ENCODE measurements around the gene MMP8. TPM values are rescaled to one million over a fixed set of nuclear protein-coding genes. Genes with fewer than 3 reads are reported as not detected.
A peak's percentile ranks its signal among the peaks of the same experiment; 100 is the strongest.
"Not testable (repeated sequence)": the region's sequence is repeated elsewhere in the genome, so short reads cannot be mapped to it uniquely, and the experiment has no call there.

The MMP8 gene
- under 1 TPM in 1 of 2 experiments, not detected in 1; 0.14 TPM for total RNA-seq

- Mint-ChIP-seq H3K36me3 (no peaks in the 10 kb centered on the region), H3K27me3 (no peaks in the 10 kb centered on the region), H3K4me1 (no peaks in the 10 kb centered on the region), H3K27ac (no peak within 1 kb of the TSS), H3K4me3 (no peak within 1 kb of the TSS), H3K9me3 (no peaks in the 10 kb centered on the region)
- no peak for DNase-seq
Observed at GRCh38 chr11:102724904-102725500, at the start of gene MMP8. Gene MMP8 (minus strand): TSS chr11:102724954. CDS start chr11:102724855, 99 bp downstream.

- Mint-ChIP-seq H3K4me1 (no peaks in the 10 kb centered on the region), H3K27ac (no peak overlapping the region), H3K27me3 (peaks cover 16% of the 10 kb centered on the region), H3K4me3 (no peak overlapping the region), H3K36me3 (no peaks in the 10 kb centered on the region), H3K9me3 (no peaks in the 10 kb centered on the region)
- no peak for DNase-seq
Observed at GRCh38 chr11:102773386-102773785, 48.6 kb upstream of the MMP8 start.

- Mint-ChIP-seq H3K9me3 (no peaks in the 10 kb centered on the region), H3K4me3 (no peak overlapping the region), H3K27me3 (peaks cover 15% of the 10 kb centered on the region), H3K27ac (no peak overlapping the region), H3K36me3 (no peaks in the 10 kb centered on the region), H3K4me1 (no peaks in the 10 kb centered on the region)
- no peak for DNase-seq
Observed at GRCh38 chr11:102771351-102771750, 46.6 kb upstream of the MMP8 start.

GRCh38 chr11:102770191-102770590 is 45.4 kb upstream of the MMP8 start:
- Mint-ChIP-seq H3K27ac (no peak overlapping the region), H3K27me3 (peaks cover 15% of the 10 kb centered on the region), H3K4me3 (no peak overlapping the region), H3K4me1 (no peaks in the 10 kb centered on the region), H3K9me3 (no peaks in the 10 kb centered on the region), H3K36me3 (no peaks in the 10 kb centered on the region)
- DNase-seq = no peak

- Mint-ChIP-seq H3K36me3 (no peaks in the 10 kb centered on the region), H3K27me3 (peaks cover 20% of the 10 kb centered on the region), H3K9me3 (no peaks in the 10 kb centered on the region), H3K4me3 (no peak overlapping the region), H3K4me1 (no peaks in the 10 kb centered on the region), H3K27ac (no peak overlapping the region)
- no peak for DNase-seq
Observed at GRCh38 chr11:102767800-102768199, 43.0 kb upstream of the MMP8 start.

GRCh38 chr11:102763440-102763839 is 38.7 kb upstream of the MMP8 start:
- no peak for DNase-seq
- peaks cover 4% of the 10 kb centered on the region for H3K4me1 Mint-ChIP-seq
- H3K27ac Mint-ChIP-seq = no peak overlapping the region
- no peaks in the 10 kb centered on the region for H3K9me3 Mint-ChIP-seq
- peaks cover 19% of the 10 kb centered on the region for H3K27me3 Mint-ChIP-seq
- H3K4me3 Mint-ChIP-seq = no peak overlapping the region
- H3K36me3 Mint-ChIP-seq = no peaks in the 10 kb centered on the region

GRCh38 chr11:102762361-102762767 is 37.6 kb upstream of the MMP8 start:
- no peaks in the 10 kb centered on the region for H3K9me3 Mint-ChIP-seq
- peaks cover 29% of the 10 kb centered on the region for H3K27me3 Mint-ChIP-seq
- no peaks in the 10 kb centered on the region for H3K36me3 Mint-ChIP-seq
- H3K4me1 Mint-ChIP-seq = peaks cover 4% of the 10 kb centered on the region
- no peak for DNase-seq
- H3K4me3 Mint-ChIP-seq = no peak overlapping the region
- no peak overlapping the region for H3K27ac Mint-ChIP-seq

- H3K27me3 Mint-ChIP-seq = peaks cover 33% of the 10 kb centered on the region
- H3K9me3 Mint-ChIP-seq = no peaks in the 10 kb centered on the region
- no peaks in the 10 kb centered on the region for H3K36me3 Mint-ChIP-seq
- no peak overlapping the region for H3K4me3 Mint-ChIP-seq
- peaks cover 4% of the 10 kb centered on the region for H3K4me1 Mint-ChIP-seq
- no peak overlapping the region for H3K27ac Mint-ChIP-seq
- DNase-seq = no peak
Observed at GRCh38 chr11:102761646-102762238, 37.0 kb upstream of the MMP8 start.

GRCh38 chr11:102760344-102761035 is 35.7 kb upstream of the MMP8 start:
- peak overlapping the region; percentile 14 for H3K27ac Mint-ChIP-seq
- peaks cover 4% of the 10 kb centered on the region for H3K4me1 Mint-ChIP-seq
- H3K9me3 Mint-ChIP-seq = no peaks in the 10 kb centered on the region
- peaks cover 39% of the 10 kb centered on the region for H3K27me3 Mint-ChIP-seq
- no peaks in the 10 kb centered on the region for H3K36me3 Mint-ChIP-seq
- no peak overlapping the region for H3K4me3 Mint-ChIP-seq
- no peak for DNase-seq

GRCh38 chr11:102757823-102758549 is 33.2 kb upstream of the MMP8 start:
- Mint-ChIP-seq H3K27me3 (peaks cover 40% of the 10 kb centered on the region), H3K9me3 (no peaks in the 10 kb centered on the region), H3K36me3 (no peaks in the 10 kb centered on the region), H3K4me3 (no peak overlapping the region), H3K4me1 (peaks cover 4% of the 10 kb centered on the region), H3K27ac (no peak overlapping the region)
- no peak for DNase-seq

- Mint-ChIP-seq H3K27me3 (peaks cover 37% of the 10 kb centered on the region), H3K9me3 (peaks cover 2% of the 10 kb centered on the region), H3K4me1 (no peaks in the 10 kb centered on the region), H3K27ac (no peak overlapping the region), H3K36me3 (no peaks in the 10 kb centered on the region), H3K4me3 (no peak overlapping the region)
- no peak for DNase-seq
Observed at GRCh38 chr11:102753267-102753666, 28.5 kb upstream of the MMP8 start.

GRCh38 chr11:102751673-102752072 is 26.9 kb upstream of the MMP8 start:
- DNase-seq = no peak
- Mint-ChIP-seq H3K9me3 (peaks cover 3% of the 10 kb centered on the region), H3K4me3 (no peak overlapping the region), H3K27ac (no peak overlapping the region), H3K27me3 (peaks cover 31% of the 10 kb centered on the region), H3K36me3 (no peaks in the 10 kb centered on the region), H3K4me1 (no peaks in the 10 kb centered on the region)

- DNase-seq = no peak
- H3K9me3 Mint-ChIP-seq = peaks cover 7% of the 10 kb centered on the region
- H3K27ac Mint-ChIP-seq = no peak overlapping the region
- H3K4me1 Mint-ChIP-seq = no peaks in the 10 kb centered on the region
- no peak overlapping the region for H3K4me3 Mint-ChIP-seq
- peaks cover 20% of the 10 kb centered on the region for H3K27me3 Mint-ChIP-seq
- no peaks in the 10 kb centered on the region for H3K36me3 Mint-ChIP-seq
Observed at GRCh38 chr11:102749101-102749722, 24.5 kb upstream of the MMP8 start.

GRCh38 chr11:102746746-102747578 is 22.2 kb upstream of the MMP8 start:
- not testable (repeated sequence) for DNase-seq, H3K27ac Mint-ChIP-seq, H3K9me3 Mint-ChIP-seq, H3K36me3 Mint-ChIP-seq, H3K4me3 Mint-ChIP-seq, H3K4me1 Mint-ChIP-seq
- H3K27me3 Mint-ChIP-seq = peaks cover 17% of the 10 kb centered on the region

Data from activated naive CD8-positive, alpha-beta T cell treated with anti-CD3 and anti-CD28 coated beads for 36 hours (primary cell).